ENCODE data around the gene OSBP2.
"Not testable (repeated sequence)": the region's sequence is repeated elsewhere in the genome, so short reads cannot be mapped to it uniquely, and the experiment has no call there.

Gene OSBP2

DNA sequence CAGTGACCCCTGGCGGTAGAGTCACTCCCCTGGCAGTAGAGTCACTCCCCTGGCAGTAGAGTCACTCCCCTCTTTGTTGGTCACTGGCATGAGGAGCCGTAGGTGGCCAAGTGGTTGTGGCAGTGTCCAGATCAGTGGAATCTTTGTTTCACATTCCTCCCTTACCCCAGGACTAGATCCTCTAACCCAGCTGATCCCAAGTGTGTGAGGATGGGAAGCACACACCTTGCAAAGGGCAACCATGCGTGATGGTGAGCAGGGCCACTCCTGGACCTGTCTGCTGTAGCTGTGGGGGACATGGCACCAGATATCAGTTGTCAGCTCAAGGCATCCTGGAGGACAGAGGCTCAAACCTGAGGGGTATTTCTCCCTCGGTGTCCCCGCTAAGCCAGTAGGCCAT, 37.8 kb downstream of the OSBP2 start:
- no peak overlapping the region for H3K27ac ChIP-seq (ENCODE audit: low read length, poor library complexity, severe bottlenecking)
- H3K4ac ChIP-seq (ENCODE audit: low read depth in 1 of 2, low read length in 2 of 2): no peak overlapping the region
- peaks cover 4% of the 10 kb centered on the region for H3K4me1 ChIP-seq (ENCODE audit: control insufficient read depth, insufficient read depth, low read depth, low read length)
- no peak overlapping the region for H2BK120ac ChIP-seq (ENCODE audit: low read depth, low read length)
- no peak overlapping the region for H3K4me3 ChIP-seq (ENCODE audit: insufficient read depth in 1 of 2, low read depth in 1 of 2, low read length in 2 of 2)
- H3K4me2 ChIP-seq (ENCODE audit: low read length, poor library complexity, severe bottlenecking): no peak overlapping the region
- H3K23ac ChIP-seq (ENCODE audit: low read length in 2 of 2): no peak overlapping the region
- H3K9ac ChIP-seq (ENCODE audit: low read length): no peak overlapping the region
- no peak overlapping the region for H2AFZ ChIP-seq (ENCODE audit: low read depth, low read length)
- H3K9me3 ChIP-seq (ENCODE audit: control insufficient read depth, low read length): no peaks in the 10 kb centered on the region
- DNase-seq: no peak
- H2BK15ac ChIP-seq (ENCODE audit: low read depth, poor library complexity, severe bottlenecking): no peak overlapping the region
- peaks cover 0 to 4% of the 10 kb centered on the region in 2 experiments for H3K27me3 ChIP-seq (ENCODE audit: control insufficient read depth in 1 of 2, insufficient read depth in 1 of 2, low read length in 2 of 2)
- H4K8ac ChIP-seq (ENCODE audit: low read length): no peak overlapping the region
- H4K91ac ChIP-seq (ENCODE audit: low read length): no peak overlapping the region
- H2BK12ac ChIP-seq (ENCODE audit: low read length in 2 of 2): no peak overlapping the region
- no peak overlapping the region for H2AK5ac ChIP-seq (ENCODE audit: low read length, severe bottlenecking)
- WGBS: 86% methylated on average over 5 of the region's 5 CpGs
- no peak overlapping the region for H3K14ac ChIP-seq (ENCODE audit: low read length in 2 of 2)
- no peaks in the 10 kb centered on the region for H3K79me1 ChIP-seq (replicated peaks; ENCODE audit: low read length, poor library complexity, severe bottlenecking)
- H3K18ac ChIP-seq (ENCODE audit: low read depth in 1 of 2, low read length in 2 of 2): no peak overlapping the region
- H2BK5ac ChIP-seq (ENCODE audit: low read depth, low read length, poor library complexity, severe bottlenecking): no peak overlapping the region
- H3K36me3 ChIP-seq (ENCODE audit: control insufficient read depth in 1 of 2, insufficient read depth in 2 of 2, low read depth in 1 of 2, low read length in 2 of 2): no peaks in the 10 kb centered on the region

DNA sequence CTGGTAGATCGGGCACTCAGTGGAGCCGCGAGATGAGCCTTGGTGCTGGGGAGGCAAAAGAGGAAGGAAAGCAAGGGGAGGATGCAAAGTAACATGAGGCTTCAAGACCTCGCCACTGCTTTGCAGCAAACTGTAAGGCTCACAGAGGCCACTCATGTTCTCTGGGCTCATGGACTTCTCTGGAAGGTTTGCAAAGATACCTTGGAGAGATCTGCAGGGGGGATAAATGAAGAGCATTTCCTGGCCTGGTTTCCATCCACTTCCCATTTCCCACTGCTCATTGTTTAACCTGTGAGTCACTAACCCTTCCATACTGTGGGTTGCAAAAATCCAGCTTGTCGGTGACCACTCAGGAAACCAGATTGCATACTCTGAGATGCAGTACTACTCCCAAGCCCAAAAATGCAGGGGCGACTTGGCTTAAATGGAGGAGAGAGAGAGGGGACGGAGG, 38.5 kb downstream of the OSBP2 start:
- Histone ChIP-seq H2AK5ac (ENCODE audit: low read length, severe bottlenecking) (no peak overlapping the region), H3K9ac (ENCODE audit: low read length) (no peak overlapping the region), H3K4me1 (ENCODE audit: control insufficient read depth, insufficient read depth, low read depth, low read length) (peaks cover 4% of the 10 kb centered on the region), H3K79me1 (replicated peaks; ENCODE audit: low read length, poor library complexity, severe bottlenecking) (no peaks in the 10 kb centered on the region), H2BK120ac (ENCODE audit: low read depth, low read length) (no peak overlapping the region), H3K14ac (ENCODE audit: low read length in 2 of 2) (no peak overlapping the region), H3K27me3 (ENCODE audit: control insufficient read depth in 1 of 2, insufficient read depth in 1 of 2, low read length in 2 of 2) (peaks cover 0 to 4% of the 10 kb centered on the region in 2 experiments), H2AFZ (ENCODE audit: low read depth, low read length) (no peak overlapping the region), H4K8ac (ENCODE audit: low read length) (no peak overlapping the region), H3K4ac (ENCODE audit: low read depth in 1 of 2, low read length in 2 of 2) (no peak overlapping the region), H4K91ac (ENCODE audit: low read length) (no peak overlapping the region), H3K4me2 (ENCODE audit: low read length, poor library complexity, severe bottlenecking) (no peak overlapping the region), H3K4me3 (ENCODE audit: insufficient read depth in 1 of 2, low read depth in 1 of 2, low read length in 2 of 2) (no peak overlapping the region), H3K23ac (ENCODE audit: low read length in 2 of 2) (no peak overlapping the region), H3K36me3 (ENCODE audit: control insufficient read depth in 1 of 2, insufficient read depth in 2 of 2, low read depth in 1 of 2, low read length in 2 of 2) (no peaks in the 10 kb centered on the region), H2BK12ac (ENCODE audit: low read length in 2 of 2) (no peak overlapping the region), H2BK5ac (ENCODE audit: low read depth, low read length, poor library complexity, severe bottlenecking) (no peak overlapping the region), H3K18ac (ENCODE audit: low read depth in 1 of 2, low read length in 2 of 2) (no peak overlapping the region), H2BK15ac (ENCODE audit: low read depth, poor library complexity, severe bottlenecking) (no peak overlapping the region), H3K9me3 (ENCODE audit: control insufficient read depth, low read length) (no peaks in the 10 kb centered on the region), H3K27ac (ENCODE audit: low read length, poor library complexity, severe bottlenecking) (no peak overlapping the region)
- DNase-seq: no peak
- 92% methylated on average over 7 of the region's 7 CpGs for WGBS

DNA sequence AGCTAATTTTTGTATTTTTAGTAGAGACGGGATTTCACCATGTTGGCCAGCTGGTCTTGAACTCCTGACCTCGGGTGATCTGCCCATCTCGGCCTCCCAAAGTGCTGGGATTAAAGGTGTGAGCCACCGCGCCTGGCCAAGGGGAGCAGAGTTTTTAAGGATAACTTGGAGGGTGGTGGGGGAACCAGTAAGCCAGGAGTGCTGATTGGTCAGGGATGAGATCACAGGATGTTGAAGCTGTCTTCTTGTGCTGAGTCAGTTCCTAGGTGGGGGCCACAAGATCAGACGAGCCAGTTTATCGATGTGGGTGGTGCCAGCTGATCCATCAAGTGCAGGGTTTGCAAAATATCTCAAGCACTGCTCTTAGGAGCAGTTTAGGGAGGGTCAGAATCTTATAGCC, 45.3 kb downstream of the OSBP2 start:
- H3K36me3 ChIP-seq (ENCODE audit: control insufficient read depth in 1 of 2, insufficient read depth in 2 of 2, low read depth in 1 of 2, low read length in 2 of 2): not testable (repeated sequence)

DNA sequence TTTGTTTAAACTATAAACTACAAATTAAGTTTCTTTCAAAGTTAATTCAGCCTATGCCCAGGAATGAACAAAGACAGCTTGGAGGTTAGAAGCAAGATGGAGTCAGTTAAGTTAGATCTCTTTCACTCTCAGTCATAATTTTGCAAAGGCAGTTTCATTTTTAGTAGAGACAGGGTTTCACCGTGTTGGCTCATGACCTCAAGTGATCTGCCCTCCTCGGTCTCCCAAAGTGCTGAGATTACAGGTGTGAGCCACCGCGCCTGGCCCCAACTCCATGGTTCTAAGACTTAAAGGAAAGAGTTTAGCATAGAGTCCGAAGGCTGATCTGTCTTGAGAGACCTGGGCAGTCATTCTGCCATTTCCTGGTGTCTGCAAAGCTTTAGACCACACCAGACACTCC, 45.8 kb downstream of the OSBP2 start:
- not testable (repeated sequence) for H3K4ac ChIP-seq (ENCODE audit: low read depth in 1 of 2, low read length in 2 of 2); H2BK5ac ChIP-seq (ENCODE audit: low read depth, low read length, poor library complexity, severe bottlenecking); H3K79me1 ChIP-seq (replicated peaks; ENCODE audit: low read length, poor library complexity, severe bottlenecking); H3K14ac ChIP-seq (ENCODE audit: low read length in 2 of 2); H2BK15ac ChIP-seq (ENCODE audit: low read depth, poor library complexity, severe bottlenecking); H3K4me2 ChIP-seq (ENCODE audit: low read length, poor library complexity, severe bottlenecking); H3K27ac ChIP-seq (ENCODE audit: low read length, poor library complexity, severe bottlenecking); H4K8ac ChIP-seq (ENCODE audit: low read length); H3K23ac ChIP-seq (ENCODE audit: low read length in 2 of 2); H3K27me3 ChIP-seq (ENCODE audit: control insufficient read depth in 1 of 2, insufficient read depth in 1 of 2, low read length in 2 of 2); H2AFZ ChIP-seq (ENCODE audit: low read depth, low read length); H4K91ac ChIP-seq (ENCODE audit: low read length); H3K4me1 ChIP-seq (ENCODE audit: control insufficient read depth, insufficient read depth, low read depth, low read length); H3K9me3 ChIP-seq (ENCODE audit: control insufficient read depth, low read length); H3K9ac ChIP-seq (ENCODE audit: low read length); H2BK12ac ChIP-seq (ENCODE audit: low read length in 2 of 2); H2AK5ac ChIP-seq (ENCODE audit: low read length, severe bottlenecking); H3K4me3 ChIP-seq (ENCODE audit: insufficient read depth in 1 of 2, low read depth in 1 of 2, low read length in 2 of 2); H2BK120ac ChIP-seq (ENCODE audit: low read depth, low read length); H3K18ac ChIP-seq (ENCODE audit: low read depth in 1 of 2, low read length in 2 of 2); DNase-seq; H3K36me3 ChIP-seq (ENCODE audit: control insufficient read depth in 1 of 2, insufficient read depth in 2 of 2, low read depth in 1 of 2, low read length in 2 of 2)
- whole genome bisulfite sequencing: 92% methylated on average over 5 of the region's 5 CpGs

More for the DNA sequence above, 45.3 kb downstream of the OSBP2 start:
- not testable (repeated sequence) for H2AFZ ChIP-seq (ENCODE audit: low read depth, low read length); H3K14ac ChIP-seq (ENCODE audit: low read length in 2 of 2); H2AK5ac ChIP-seq (ENCODE audit: low read length, severe bottlenecking); H3K18ac ChIP-seq (ENCODE audit: low read depth in 1 of 2, low read length in 2 of 2); H3K9ac ChIP-seq (ENCODE audit: low read length); DNase-seq; H2BK5ac ChIP-seq (ENCODE audit: low read depth, low read length, poor library complexity, severe bottlenecking); H4K91ac ChIP-seq (ENCODE audit: low read length); H3K4me2 ChIP-seq (ENCODE audit: low read length, poor library complexity, severe bottlenecking); H3K4me3 ChIP-seq (ENCODE audit: insufficient read depth in 1 of 2, low read depth in 1 of 2, low read length in 2 of 2); H3K9me3 ChIP-seq (ENCODE audit: control insufficient read depth, low read length); H2BK120ac ChIP-seq (ENCODE audit: low read depth, low read length); H2BK15ac ChIP-seq (ENCODE audit: low read depth, poor library complexity, severe bottlenecking); H3K79me1 ChIP-seq (replicated peaks; ENCODE audit: low read length, poor library complexity, severe bottlenecking); H3K27ac ChIP-seq (ENCODE audit: low read length, poor library complexity, severe bottlenecking); H3K27me3 ChIP-seq (ENCODE audit: control insufficient read depth in 1 of 2, insufficient read depth in 1 of 2, low read length in 2 of 2); H3K4me1 ChIP-seq (ENCODE audit: control insufficient read depth, insufficient read depth, low read depth, low read length); H2BK12ac ChIP-seq (ENCODE audit: low read length in 2 of 2); H3K4ac ChIP-seq (ENCODE audit: low read depth in 1 of 2, low read length in 2 of 2); H4K8ac ChIP-seq (ENCODE audit: low read length); H3K23ac ChIP-seq (ENCODE audit: low read length in 2 of 2)
- 91% methylated on average over 5 of the region's 7 CpGs for WGBS
